Gastrocnemius medialis (tissue), 4 donors: ENCODE measurements around the gene CARD11.

ENCODE experiments used
- POLR2A ChIP-seq, 2 donors: fragments of 450-650 bp; IDR thresholded peaks; one replicate each; pipeline ENCODE4 v1.6.1; 2017; ENCODE audit warnings: antibody characterized with exemption in 2 of 2, mild to moderate bottlenecking in 2 of 2, moderate library complexity in 2 of 2
- TF ChIP-seq, protein P1 (sequence below), 5 experiments: fragments of 450-650 bp in 3 of 5; fragments of 200-600 bp in 2 of 5; sonication (generic) in 2 of 5; IDR thresholded peaks in 4 of 5; conservative IDR thresholded peaks in 1 of 5; 1 replicate in 4 of 5; 2 replicates in 1 of 5; pipeline ENCODE4 v1.5.1; 2016 to 2019; ENCODE audit warnings: antibody characterized with exemption in 5 of 5, mild to moderate bottlenecking in 3 of 5, moderate library complexity in 3 of 5

DNA sequence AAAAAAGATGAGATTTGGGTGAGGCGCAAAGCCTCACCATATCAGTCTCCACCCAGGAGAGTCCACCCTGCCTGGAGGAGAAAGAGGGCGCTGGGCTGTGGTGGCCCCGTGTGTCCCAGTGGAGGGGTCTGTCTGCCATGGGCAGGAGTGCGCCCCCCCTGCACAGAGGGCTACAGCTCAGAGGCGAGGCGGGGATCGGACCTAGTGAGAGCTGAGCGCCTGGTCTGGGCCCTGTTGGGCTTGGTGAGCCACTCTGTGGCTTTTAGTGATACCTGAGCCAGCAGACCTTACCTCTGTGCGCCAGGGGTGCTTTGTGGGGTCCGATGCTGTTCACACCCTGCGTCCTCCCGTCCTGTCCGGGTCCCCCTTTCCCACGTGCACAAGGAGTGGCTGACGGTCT, 173.7 kb downstream of the CARD11 start:
- TF ChIP-seq, protein P1, sequence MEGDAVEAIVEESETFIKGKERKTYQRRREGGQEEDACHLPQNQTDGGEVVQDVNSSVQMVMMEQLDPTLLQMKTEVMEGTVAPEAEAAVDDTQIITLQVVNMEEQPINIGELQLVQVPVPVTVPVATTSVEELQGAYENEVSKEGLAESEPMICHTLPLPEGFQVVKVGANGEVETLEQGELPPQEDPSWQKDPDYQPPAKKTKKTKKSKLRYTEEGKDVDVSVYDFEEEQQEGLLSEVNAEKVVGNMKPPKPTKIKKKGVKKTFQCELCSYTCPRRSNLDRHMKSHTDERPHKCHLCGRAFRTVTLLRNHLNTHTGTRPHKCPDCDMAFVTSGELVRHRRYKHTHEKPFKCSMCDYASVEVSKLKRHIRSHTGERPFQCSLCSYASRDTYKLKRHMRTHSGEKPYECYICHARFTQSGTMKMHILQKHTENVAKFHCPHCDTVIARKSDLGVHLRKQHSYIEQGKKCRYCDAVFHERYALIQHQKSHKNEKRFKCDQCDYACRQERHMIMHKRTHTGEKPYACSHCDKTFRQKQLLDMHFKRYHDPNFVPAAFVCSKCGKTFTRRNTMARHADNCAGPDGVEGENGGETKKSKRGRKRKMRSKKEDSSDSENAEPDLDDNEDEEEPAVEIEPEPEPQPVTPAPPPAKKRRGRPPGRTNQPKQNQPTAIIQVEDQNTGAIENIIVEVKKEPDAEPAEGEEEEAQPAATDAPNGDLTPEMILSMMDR (IDR thresholded peaks at IDR 0.05 in 4 of 5, conservative IDR thresholded peaks at IDR 0.05 in 1 of 5) = no peak
- no peak for TF ChIP-seq POLR2A (IDR thresholded peaks at IDR 0.05)
